WTC11 (cell line): ENCODE measurements around the gene PDCD1LG2. TPM values are rescaled to one million over a fixed set of nuclear protein-coding genes. Genes with fewer than 3 reads are reported as not detected.

ENCODE experiments used
- ATAC-seq: fragments of 200-7000 bp; cut with Tn5 transposase; 2 replicates; pipeline ENCODE4 v1.10.0; 2021; ENCODE audit warnings: mild to moderate bottlenecking, moderate library complexity
- CTCF ChIA-PET: fragments of 300-600 bp; sonication (Branson Sonifier 250); formaldehyde crosslinking; loops from one replicate; lab custom pipeline; 2021; ENCODE audit warnings: antibody characterized with exemption; lab: Charles Lee
- POLR2A ChIA-PET: fragments of 350-600 bp; sonication (Branson Sonifier 250); formaldehyde crosslinking; loops from one replicate; lab custom pipeline; 2021; ENCODE audit warnings: antibody characterized with exemption; lab: Charles Lee
- DNase-seq: peaks from one replicate; pipeline ENCODE4 v3.0.0; 2021; ENCODE audit warnings: low spot score
- H3K27ac Mint-ChIP-seq: 2 replicates; pipeline ENCODE4 v1.8.0; 2021; ENCODE audit warnings: mixed read lengths
- H3K27me3 Mint-ChIP-seq: 2 replicates; pipeline ENCODE4 v1.8.0; 2021; ENCODE audit warnings: low read depth, mild to moderate bottlenecking, moderate library complexity, mixed read lengths
- H3K36me3 Mint-ChIP-seq: 2 replicates; pipeline ENCODE4 v1.8.0; 2021; ENCODE audit warnings: mixed read lengths
- H3K4me1 Mint-ChIP-seq: 2 replicates; pipeline ENCODE4 v1.8.0; 2022; ENCODE audit warnings: mixed read lengths
- H3K4me3 Mint-ChIP-seq: 2 replicates; pipeline ENCODE4 v1.8.0; 2021; ENCODE audit warnings: mild to moderate bottlenecking, moderate library complexity, mixed read lengths
- H3K9me3 Mint-ChIP-seq: 2 replicates; pipeline ENCODE4 v1.8.0; 2021; ENCODE audit warnings: mixed read lengths
- ATF2 ChIP-seq: sonication (generic); formaldehyde crosslinking; IDR thresholded peaks from 2 replicates; pipeline ENCODE4 v1.8.1; 2022; ENCODE audit warnings: low read depth, missing genetic modification reagents, borderline replicate concordance
- CBFB ChIP-seq: sonication (generic); formaldehyde crosslinking; IDR thresholded peaks from 2 replicates; pipeline ENCODE4 v1.8.1; 2022; ENCODE audit warnings: mild to moderate bottlenecking, low read depth, missing genetic modification reagents
- CREM ChIP-seq: sonication (generic); formaldehyde crosslinking; IDR thresholded peaks from 2 replicates; pipeline ENCODE4 v1.8.1; 2022; ENCODE audit warnings: mild to moderate bottlenecking, missing genetic modification reagents, moderate library complexity
- E2F1 ChIP-seq: sonication (generic); formaldehyde crosslinking; IDR thresholded peaks from 2 replicates; pipeline ENCODE4 v1.8.0; 2022; ENCODE audit warnings: mild to moderate bottlenecking, missing genetic modification reagents
- ELF4 ChIP-seq: sonication (generic); formaldehyde crosslinking; IDR thresholded peaks from 2 replicates; pipeline ENCODE4 v1.8.1; 2022; ENCODE audit warnings: low read depth, mild to moderate bottlenecking, moderate library complexity, missing genetic modification reagents
- FOXJ3 ChIP-seq: sonication (generic); formaldehyde crosslinking; IDR thresholded peaks from 2 replicates; pipeline ENCODE4 v1.9.0; 2021; ENCODE audit warnings: missing genetic modification reagents, mild to moderate bottlenecking, borderline replicate concordance
- FOXP4 ChIP-seq: sonication (generic); formaldehyde crosslinking; IDR thresholded peaks from 2 replicates; pipeline ENCODE4 v1.8.0; 2022; ENCODE audit warnings: mild to moderate bottlenecking, missing genetic modification reagents
- GTF2I ChIP-seq: fragments of 250-450 bp; sonication (Bioruptor Pico); conservative IDR thresholded peaks from 2 replicates; pipeline ENCODE4 v1.4.0; 2021; ENCODE audit warnings: mild to moderate bottlenecking
- HMGA2 ChIP-seq: fragments of 250-450 bp; sonication (Bioruptor Pico); IDR thresholded peaks from 2 replicates; pipeline ENCODE4 v1.4.0; 2021; ENCODE audit warnings: mild to moderate bottlenecking, moderate library complexity
- HMGXB4 ChIP-seq: sonication (generic); formaldehyde crosslinking; IDR thresholded peaks from 2 replicates; pipeline ENCODE4 v1.8.1; 2023; ENCODE audit warnings: mild to moderate bottlenecking, moderate library complexity, missing genetic modification reagents
- JAZF1 ChIP-seq: fragments of 250-450 bp; sonication (Bioruptor Pico); IDR thresholded peaks from 2 replicates; pipeline ENCODE4 v1.9.0; 2021; ENCODE audit warnings: moderate library complexity, mild to moderate bottlenecking, inconsistent platforms
- MXD4 ChIP-seq: fragments of 250-450 bp; sonication (Bioruptor Pico); IDR thresholded peaks from 2 replicates; pipeline ENCODE4 v1.8.0; 2021; ENCODE audit warnings: mild to moderate bottlenecking, moderate library complexity, borderline replicate concordance
- NFE2L1 ChIP-seq: sonication (generic); formaldehyde crosslinking; IDR thresholded peaks from 2 replicates; pipeline ENCODE4 v1.8.1; 2023; ENCODE audit warnings: missing genetic modification reagents
- RORB ChIP-seq: fragments of 250-450 bp; sonication (Bioruptor Pico); IDR thresholded peaks from 2 replicates; pipeline ENCODE4 v1.9.0; 2021; ENCODE audit warnings: mild to moderate bottlenecking
- USF2 ChIP-seq: sonication (generic); formaldehyde crosslinking; IDR thresholded peaks from 2 replicates; pipeline ENCODE4 v1.8.1; 2023; ENCODE audit warnings: mild to moderate bottlenecking, missing genetic modification reagents, moderate library complexity
- ZNF317 ChIP-seq: sonication (generic); formaldehyde crosslinking; IDR thresholded peaks from 2 replicates; pipeline ENCODE4 v1.8.1; 2023; ENCODE audit warnings: low read depth, mild to moderate bottlenecking, moderate library complexity, missing genetic modification reagents, borderline replicate concordance
- ZNF396 ChIP-seq: fragments of 250-450 bp; sonication (Bioruptor Pico); IDR thresholded peaks from 2 replicates; pipeline ENCODE4 v1.8.0; 2021; ENCODE audit warnings: mild to moderate bottlenecking, moderate library complexity, borderline replicate concordance
- ZNF532 ChIP-seq: fragments of 250-450 bp; sonication (Bioruptor Pico); IDR thresholded peaks from 2 replicates; pipeline ENCODE4 v1.9.0; 2021; ENCODE audit warnings: mild to moderate bottlenecking, borderline replicate concordance
- total RNA-seq: library from RNA; stranded (reverse); gene quantifications from 3 replicates; pipeline ENCODE4 v1.2.3, GENCODE V29; 2021

Gene PDCD1LG2
- total RNA-seq, 1 experiment from 2014 or later = not detected

- H3K4me1 Mint-ChIP-seq = peaks cover 35% of the 10 kb centered on the region
- H3K27ac Mint-ChIP-seq = no peak overlapping the region
- no peaks in the 10 kb centered on the region for H3K9me3 Mint-ChIP-seq
- DNase-seq = no peak
- ChIA-PET POLR2A (interaction anchor here (0.7 kb wide), 1 partner anchor 22 kb away, joined by 6 read pairs; no protein-coding TSS in a partner anchor), CTCF (no interaction called here)
- H3K4me3 Mint-ChIP-seq = no peak overlapping the region
- TF ChIP-seq FOXP4 = no peak
- ATAC-seq = no peak
- H3K36me3 Mint-ChIP-seq = no peaks in the 10 kb centered on the region
- no peaks in the 10 kb centered on the region for H3K27me3 Mint-ChIP-seq
Measured at GRCh38 chr9:5529683-5530221, 19.4 kb downstream of the PDCD1LG2 start.

- POLR2A ChIA-PET = no interaction called here
- no peak for ATAC-seq
- TF ChIP-seq HMGA2 (no peak), ZNF317 (no peak), ATF2 (no peak), ZNF532 (no peak), ELF4 (CRISPR knock-in tag) (no peak), JAZF1 (CRISPR knock-in tag) (no peak), CBFB (CRISPR knock-in tag) (no peak), FOXJ3 (no peak), HMGXB4 (CRISPR knock-in tag) (no peak), CREM (CRISPR knock-in tag) (no peak), MXD4 (no peak), ZNF396 (CRISPR knock-in tag) (no peak), NFE2L1 (CRISPR knock-in tag) (no peak), USF2 (no peak), GTF2I (no peak), E2F1 (no peak), RORB (CRISPR knock-in tag) (no peak)
Measured at GRCh38 chr9:5531101-5531882, 21.0 kb downstream of the PDCD1LG2 start.

More at GRCh38 chr9:5531101-5531882, 21.0 kb downstream of the PDCD1LG2 start:
- DNase-seq = no peak
- Mint-ChIP-seq H3K9me3 (no peaks in the 10 kb centered on the region), H3K36me3 (no peaks in the 10 kb centered on the region), H3K4me3 (no peak overlapping the region), H3K27ac (no peak overlapping the region), H3K27me3 (no peaks in the 10 kb centered on the region), H3K4me1 (peaks cover 35% of the 10 kb centered on the region)
- CTCF ChIA-PET = interaction anchor here (0.9 to 1.0 kb wide), 2 partner anchors 69 to 81 kb away, joined by 3 read pairs; partner anchors contain the start of gene CD274
